Astrocyte (in vitro differentiated cells and primary cell): ENCODE data around the gene CBY3. TPM values are rescaled to one million over a fixed set of nuclear protein-coding genes. Genes with fewer than 3 reads are reported as not detected.
A peak's percentile ranks its signal among the peaks of the same experiment; 100 is the strongest.
"Not testable (repeated sequence)": the region's sequence is repeated elsewhere in the genome, so short reads cannot be mapped to it uniquely, and the experiment has no call there.

Experiments
- DNase-seq: peaks from one replicate; pipeline ENCODE4 v3.0.0-alpha.2; 2010; ENCODE audit warnings: low read depth
- FAIRE-seq: peaks from 2 replicates; lab custom pipeline; 2011; peaks lifted over from hg19 to GRCh38; lab: Jason Lieb, UNC
- H2AFZ ChIP-seq: 2 replicates; pipeline ENCODE4 v1.6.0; 2012; ENCODE audit warnings: low read depth, low read length, inconsistent platforms
- H3K27ac ChIP-seq: 2 replicates; pipeline ENCODE4 v1.5.1; 2011; ENCODE audit warnings: low read depth, low read length, inconsistent platforms
- H3K27me3 ChIP-seq: 2 replicates; pipeline ENCODE4 v1.6.0; 2011; ENCODE audit warnings: low read length, inconsistent platforms; ENCODE audit not compliant: insufficient read depth
- H3K36me3 ChIP-seq: 2 replicates; pipeline ENCODE4 v1.5.1; 2011; ENCODE audit warnings: low read length, inconsistent platforms; ENCODE audit not compliant: insufficient read depth
- H3K4me1 ChIP-seq: 2 replicates; pipeline ENCODE4 v1.5.1; 2011; ENCODE audit warnings: low read length, inconsistent platforms; ENCODE audit not compliant: insufficient read depth
- H3K4me2 ChIP-seq: 2 replicates; pipeline ENCODE4 v1.6.0; 2012; ENCODE audit warnings: low read length, inconsistent platforms
- H3K4me3 ChIP-seq: 2 replicates; pipeline ENCODE4 v1.5.1; 2011; ENCODE audit warnings: low read depth, mild to moderate bottlenecking, low read length, inconsistent platforms; ENCODE audit not compliant: insufficient read depth
- H3K79me2 ChIP-seq: 2 replicates; pipeline ENCODE4 v1.6.0; 2012; ENCODE audit warnings: mild to moderate bottlenecking, low read length, inconsistent platforms; ENCODE audit not compliant: insufficient read depth
- H3K9ac ChIP-seq: 2 replicates; pipeline ENCODE4 v1.6.0; 2012; ENCODE audit warnings: mild to moderate bottlenecking, low read length, inconsistent platforms
- H3K9me3 ChIP-seq: 2 replicates; pipeline ENCODE4 v1.5.1; 2012; ENCODE audit warnings: low read depth, mild to moderate bottlenecking, low read length, inconsistent platforms; ENCODE audit not compliant: insufficient read depth
- H4K20me1 ChIP-seq: 2 replicates; pipeline ENCODE4 v1.6.0; 2012; ENCODE audit warnings: low read length, inconsistent platforms; ENCODE audit not compliant: insufficient read depth
- H3K27ac Mint-ChIP-seq: one replicate; pipeline ENCODE4 v1.8.0; 2021; ENCODE audit warnings: mild to moderate bottlenecking, mixed read lengths; ENCODE audit not compliant: unreplicated experiment
- H3K27me3 Mint-ChIP-seq: one replicate; pipeline ENCODE4 v1.8.0; 2021; ENCODE audit warnings: low read depth, mixed read lengths; ENCODE audit not compliant: unreplicated experiment
- H3K36me3 Mint-ChIP-seq: one replicate; pipeline ENCODE4 v1.8.0; 2021; ENCODE audit warnings: low read depth, mixed read lengths; ENCODE audit not compliant: unreplicated experiment
- H3K4me1 Mint-ChIP-seq: one replicate; pipeline ENCODE4 v1.8.0; 2021; ENCODE audit warnings: low read depth, mixed read lengths; ENCODE audit not compliant: unreplicated experiment
- H3K4me3 Mint-ChIP-seq: one replicate; pipeline ENCODE4 v1.8.0; 2021; ENCODE audit warnings: mild to moderate bottlenecking, moderate library complexity, mixed read lengths; ENCODE audit not compliant: unreplicated experiment
- H3K9me3 Mint-ChIP-seq: one replicate; pipeline ENCODE4 v1.8.0; 2021; ENCODE audit warnings: mild to moderate bottlenecking, mixed read lengths; ENCODE audit not compliant: unreplicated experiment
- EZH2 ChIP-seq: IDR thresholded peaks from 2 replicates; pipeline ENCODE4 v1.6.1; 2012; ENCODE audit warnings: mild to moderate bottlenecking, low read length, inconsistent platforms; ENCODE audit not compliant: insufficient read depth
- total RNA-seq: library from RNA; stranded (reverse); gene quantifications from 2 replicates; pipeline ENCODE4 v1.2.1, GENCODE V29; 2021
- TF ChIP-seq, protein P1 (sequence below): IDR thresholded peaks from 2 replicates; pipeline ENCODE4 v1.5.1; 2011; ENCODE audit warnings: low read depth, mild to moderate bottlenecking, inconsistent platforms, low read length, moderate library complexity; ENCODE audit not compliant: insufficient read depth

CBY3 gene
- total RNA-seq, 1 donor from 2014 or later = not detected

DNA sequence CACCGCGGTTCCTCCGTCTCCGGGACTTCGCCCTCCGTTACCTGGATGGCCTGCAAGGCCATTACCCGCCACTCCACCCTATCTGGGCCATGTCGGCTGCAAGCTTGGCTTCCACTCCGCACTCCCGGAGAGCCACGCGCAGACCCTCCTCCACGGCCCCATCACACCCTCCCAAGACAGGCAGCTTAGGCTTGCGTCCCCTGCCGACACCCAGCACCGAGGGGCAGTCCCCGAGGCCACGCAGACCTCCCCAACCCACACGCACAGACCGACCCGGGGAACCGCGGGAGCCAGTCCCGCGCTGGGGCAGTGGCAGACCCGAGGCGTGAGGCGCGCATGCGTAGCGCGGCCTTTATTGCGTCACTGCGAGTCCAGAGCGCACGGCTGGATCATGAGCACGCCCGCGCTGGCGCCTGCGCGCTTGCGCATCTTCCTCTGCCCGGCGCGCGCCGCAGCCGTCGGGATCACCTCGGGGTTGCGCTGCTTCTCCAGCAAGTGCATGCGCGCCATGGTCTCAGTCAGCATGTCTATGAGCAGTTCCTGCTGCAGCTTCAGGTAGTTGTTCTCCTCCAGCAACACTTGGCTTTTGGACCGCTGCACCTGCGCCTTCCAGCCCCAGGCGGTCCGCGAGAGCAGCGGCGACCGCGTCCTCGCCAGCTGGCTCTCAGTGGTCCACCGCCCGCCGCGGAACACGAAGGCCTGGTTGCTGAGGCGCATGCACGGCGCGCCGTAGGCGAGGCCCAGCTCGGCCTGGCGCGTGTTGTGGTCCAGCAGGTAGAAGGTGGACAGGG, 2.4 kb downstream of the CBY3 start:
- peak overlapping the region; percentile 95 for H3K9ac ChIP-seq
- H3K9me3 Mint-ChIP-seq = no peaks in the 10 kb centered on the region
- no peaks in the 10 kb centered on the region for H3K4me1 Mint-ChIP-seq
- H3K4me3 ChIP-seq = peak overlapping the region; percentile 91
- TF ChIP-seq, protein P1, sequence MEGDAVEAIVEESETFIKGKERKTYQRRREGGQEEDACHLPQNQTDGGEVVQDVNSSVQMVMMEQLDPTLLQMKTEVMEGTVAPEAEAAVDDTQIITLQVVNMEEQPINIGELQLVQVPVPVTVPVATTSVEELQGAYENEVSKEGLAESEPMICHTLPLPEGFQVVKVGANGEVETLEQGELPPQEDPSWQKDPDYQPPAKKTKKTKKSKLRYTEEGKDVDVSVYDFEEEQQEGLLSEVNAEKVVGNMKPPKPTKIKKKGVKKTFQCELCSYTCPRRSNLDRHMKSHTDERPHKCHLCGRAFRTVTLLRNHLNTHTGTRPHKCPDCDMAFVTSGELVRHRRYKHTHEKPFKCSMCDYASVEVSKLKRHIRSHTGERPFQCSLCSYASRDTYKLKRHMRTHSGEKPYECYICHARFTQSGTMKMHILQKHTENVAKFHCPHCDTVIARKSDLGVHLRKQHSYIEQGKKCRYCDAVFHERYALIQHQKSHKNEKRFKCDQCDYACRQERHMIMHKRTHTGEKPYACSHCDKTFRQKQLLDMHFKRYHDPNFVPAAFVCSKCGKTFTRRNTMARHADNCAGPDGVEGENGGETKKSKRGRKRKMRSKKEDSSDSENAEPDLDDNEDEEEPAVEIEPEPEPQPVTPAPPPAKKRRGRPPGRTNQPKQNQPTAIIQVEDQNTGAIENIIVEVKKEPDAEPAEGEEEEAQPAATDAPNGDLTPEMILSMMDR = no peak
- no peak for TF ChIP-seq EZH2
- H3K4me3 Mint-ChIP-seq = peak overlapping the region; percentile 95
- no peaks in the 10 kb centered on the region for H3K36me3 ChIP-seq
- H3K9me3 ChIP-seq = no peaks in the 10 kb centered on the region
- H3K79me2 ChIP-seq = peaks cover 16% of the 10 kb centered on the region
- no peaks in the 10 kb centered on the region for H3K27me3 Mint-ChIP-seq
- DNase-seq (peak; percentile 84), FAIRE-seq (no peak)
- no peaks in the 10 kb centered on the region for H3K27me3 ChIP-seq
- peak overlapping the region; percentile 98 for H3K4me2 ChIP-seq
- peak overlapping the region; percentile 93 for H3K27ac Mint-ChIP-seq
- H2AFZ ChIP-seq = peak overlapping the region; percentile 99
- H4K20me1 ChIP-seq = no peaks in the 10 kb centered on the region
- peak overlapping the region; percentile 83 for H3K27ac ChIP-seq
- peaks cover 3% of the 10 kb centered on the region for H3K36me3 Mint-ChIP-seq
- peaks cover 5% of the 10 kb centered on the region for H3K4me1 ChIP-seq

DNA sequence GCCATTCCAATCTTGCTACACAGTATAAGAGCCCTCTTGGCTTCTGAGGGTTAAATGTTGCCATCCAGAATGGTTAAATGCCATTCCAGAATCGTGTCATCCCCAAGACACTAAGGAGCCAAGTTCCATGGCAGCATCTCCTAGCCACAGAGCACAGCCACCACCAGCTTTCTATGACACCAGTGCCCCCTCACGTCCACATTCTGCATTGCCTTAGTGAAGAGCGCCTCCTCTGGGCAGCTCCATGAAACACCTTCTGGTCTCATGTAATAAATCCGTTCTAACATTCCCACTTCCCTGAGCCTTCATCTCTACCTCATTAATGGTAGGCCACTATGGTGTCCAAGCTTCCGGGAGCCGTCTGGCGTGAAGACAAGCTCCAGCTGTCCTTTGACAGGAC, 12.4 kb downstream of the CBY3 start:
- Histone ChIP-seq H3K79me2 (no peaks in the 10 kb centered on the region), H3K4me3 (no peak overlapping the region), H3K9me3 (no peaks in the 10 kb centered on the region), H3K9ac (no peak overlapping the region), H3K4me1 (no peaks in the 10 kb centered on the region), H3K27me3 (no peaks in the 10 kb centered on the region), H3K27ac (no peak overlapping the region), H4K20me1 (no peaks in the 10 kb centered on the region), H3K36me3 (no peaks in the 10 kb centered on the region), H2AFZ (no peak overlapping the region), H3K4me2 (no peak overlapping the region)
- DNase-seq (no peak), FAIRE-seq (no peak)
- H3K9me3 Mint-ChIP-seq = no peaks in the 10 kb centered on the region
- no peaks in the 10 kb centered on the region for H3K4me1 Mint-ChIP-seq
- H3K27me3 Mint-ChIP-seq = peaks cover 6% of the 10 kb centered on the region
- TF ChIP-seq, protein P1 = peak; percentile 79
- no peak for TF ChIP-seq EZH2
- peaks cover 8% of the 10 kb centered on the region for H3K36me3 Mint-ChIP-seq
- no peak overlapping the region for H3K27ac Mint-ChIP-seq
- H3K4me3 Mint-ChIP-seq = no peak overlapping the region

DNA sequence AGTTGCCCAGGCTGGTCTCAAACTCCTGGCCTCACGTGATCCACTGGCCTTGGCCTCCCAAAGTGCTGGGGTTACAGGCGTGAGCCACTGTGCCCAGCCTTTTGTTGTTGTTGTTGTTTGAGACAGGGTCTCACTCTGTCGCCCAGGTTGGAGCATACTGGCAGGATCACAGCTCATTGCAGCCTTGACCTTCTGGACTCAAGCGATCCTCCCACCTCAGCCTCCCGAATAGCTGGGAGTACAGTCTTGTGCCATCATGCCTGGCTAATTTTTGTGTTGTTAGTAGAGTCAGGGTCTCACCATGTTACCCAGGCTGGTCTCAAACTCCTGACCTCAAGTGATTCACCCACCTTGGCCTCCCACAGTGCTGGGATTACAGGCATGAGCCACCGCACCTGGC, 19.2 kb downstream of the CBY3 start:
- not testable (repeated sequence) for H3K27ac ChIP-seq, H3K36me3 Mint-ChIP-seq, H3K27ac Mint-ChIP-seq, H3K4me1 ChIP-seq, H3K4me1 Mint-ChIP-seq, H3K36me3 ChIP-seq, DNase-seq, H3K4me3 ChIP-seq, H4K20me1 ChIP-seq, H3K9me3 ChIP-seq, H2AFZ ChIP-seq, H3K4me2 ChIP-seq, FAIRE-seq, H3K9me3 Mint-ChIP-seq, H3K9ac ChIP-seq, H3K79me2 ChIP-seq, H3K27me3 ChIP-seq, H3K27me3 Mint-ChIP-seq, H3K4me3 Mint-ChIP-seq

DNA sequence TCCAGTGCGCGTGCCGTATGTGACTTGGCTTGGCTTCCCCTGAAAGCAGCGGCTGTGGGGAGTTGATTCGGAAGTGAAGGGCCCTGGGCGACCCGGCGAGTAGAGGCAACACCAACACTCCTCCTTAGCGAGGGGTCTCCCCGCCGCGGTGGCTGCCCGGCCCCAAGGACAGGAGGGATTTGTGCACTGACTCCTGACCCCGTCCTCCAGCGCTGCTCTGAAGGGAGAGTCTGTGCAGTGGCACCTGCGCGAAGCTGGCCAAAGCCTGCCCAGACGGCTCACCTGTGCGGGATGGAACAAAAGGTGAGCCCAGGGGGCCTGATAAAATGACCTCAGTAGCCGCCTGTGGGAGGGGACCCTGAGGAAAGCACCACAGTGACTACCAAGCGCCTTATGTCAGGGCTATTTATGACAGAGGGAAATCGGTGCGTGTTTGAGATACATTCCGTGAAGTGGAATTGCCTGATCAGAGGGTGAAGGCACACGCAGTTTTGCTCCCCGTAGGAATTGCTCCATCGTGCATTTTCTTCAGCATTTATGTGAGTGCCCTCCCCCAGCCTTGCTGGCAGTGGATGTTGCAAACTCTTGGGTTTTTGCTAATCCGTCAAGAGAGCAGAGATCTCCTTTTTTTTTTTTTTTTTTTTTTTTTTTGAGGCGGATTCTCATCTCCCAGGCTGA, 22.5 kb downstream of the CBY3 start:
- H3K27ac Mint-ChIP-seq, H3K27ac ChIP-seq: not testable (repeated sequence)

More for the DNA sequence above, 22.5 kb downstream of the CBY3 start:
- H3K4me3 ChIP-seq = peak overlapping the region; percentile 59
- not testable (repeated sequence) for H3K4me1 Mint-ChIP-seq, H3K79me2 ChIP-seq, FAIRE-seq, H3K27me3 ChIP-seq, H3K27me3 Mint-ChIP-seq, H3K36me3 ChIP-seq, H3K9me3 Mint-ChIP-seq, H3K9me3 ChIP-seq, H3K4me1 ChIP-seq, H3K36me3 Mint-ChIP-seq, H4K20me1 ChIP-seq
- peak overlapping the region; percentile 65 for H3K9ac ChIP-seq
- peak overlapping the region; percentile 81 for H3K4me3 Mint-ChIP-seq
- peak overlapping the region; percentile 85 for H3K4me2 ChIP-seq
- peak overlapping the region; percentile 74 for H2AFZ ChIP-seq
- DNase-seq = peak; percentile 23
